HL-60 (cell line): ENCODE data around the gene SLC17A1.

Experiments
- DNase-seq, 2 experiments: peaks; one replicate each; pipeline ENCODE4 v3.0.0-alpha.2; 2010 to 2020; ENCODE audit warnings: low read depth in 1 of 2, low spot score in 1 of 2
- H3K27ac ChIP-seq: fragments of 250-450 bp; sonication (Bioruptor Pico); replicated peaks from 2 replicates; pipeline ENCODE4 v1.5.1; 2020; ENCODE audit warnings: mild to moderate bottlenecking, moderate library complexity
- H3K27me3 ChIP-seq: fragments of 250-450 bp; sonication (Bioruptor Pico); 2 replicates; pipeline ENCODE4 v1.5.1; 2021; ENCODE audit warnings: mild to moderate bottlenecking, moderate library complexity; ENCODE audit not compliant: insufficient read depth, poor library complexity, severe bottlenecking
- H3K4me3 ChIP-seq: replicated peaks from 2 replicates; pipeline ENCODE4 v1.5.1; 2011; ENCODE audit warnings: mild to moderate bottlenecking, control low read depth, low read length; ENCODE audit not compliant: insufficient read depth
- CTCF ChIP-seq: IDR thresholded peaks from one replicate; pipeline ENCODE4 v1.5.1; 2011; ENCODE audit warnings: low read length, control low read depth, inconsistent platforms; ENCODE audit not compliant: insufficient read depth
- GABPA ChIP-seq: IDR thresholded peaks from 2 replicates; pipeline ENCODE4 v1.6.1; 2012; ENCODE audit warnings: low read depth
- POLR2AphosphoS5 ChIP-seq: IDR thresholded peaks from 2 replicates; pipeline ENCODE4 v1.6.1; 2012; ENCODE audit warnings: low read depth
- REST ChIP-seq: IDR thresholded peaks from 2 replicates; pipeline ENCODE4 v1.6.1; 2012; ENCODE audit warnings: low read depth; ENCODE audit not compliant: insufficient replicate concordance
- SPI1 ChIP-seq: IDR thresholded peaks from 2 replicates; pipeline ENCODE4 v1.6.1; 2012; ENCODE audit warnings: low read depth, mild to moderate bottlenecking, borderline replicate concordance

The SLC17A1 gene

GRCh38 chr6:25804804-25805203, 27.0 kb downstream of the SLC17A1 start:
- no peak overlapping the region for H3K4me3 ChIP-seq
- TF ChIP-seq SPI1 (no peak), REST (no peak), CTCF (no peak), POLR2AphosphoS5 (no peak), GABPA (no peak)
- DNase-seq = no peak
- peaks cover 3% of the 10 kb centered on the region for H3K27me3 ChIP-seq
- H3K27ac ChIP-seq = no peak overlapping the region

GRCh38 chr6:25801436-25801835, 30.4 kb downstream of the SLC17A1 start:
- Histone ChIP-seq H3K4me3 (no peak overlapping the region), H3K27ac (no peak overlapping the region), H3K27me3 (peaks cover 3% of the 10 kb centered on the region)
- DNase-seq = no peak
- TF ChIP-seq POLR2AphosphoS5 (no peak), REST (no peak), SPI1 (no peak), GABPA (no peak), CTCF (no peak)

- Histone ChIP-seq H3K27me3 (no peaks in the 10 kb centered on the region), H3K4me3 (no peak overlapping the region), H3K27ac (no peak overlapping the region)
- TF ChIP-seq POLR2AphosphoS5 (no peak), SPI1 (no peak), REST (no peak), GABPA (no peak), CTCF (no peak)
- DNase-seq = no peak
Observed at GRCh38 chr6:25794784-25795183, 37.1 kb downstream of the SLC17A1 start.
